ENCODE results near the gene UGGT2. TPM values are rescaled to one million over a fixed set of nuclear protein-coding genes. Genes with fewer than 3 reads are reported as not detected.
"Not testable (repeated sequence)": the region's sequence is repeated elsewhere in the genome, so short reads cannot be mapped to it uniquely, and the experiment has no call there.

The UGGT2 gene
- total RNA-seq, 1 donor from 2014 or later: 0.37 TPM

DNA sequence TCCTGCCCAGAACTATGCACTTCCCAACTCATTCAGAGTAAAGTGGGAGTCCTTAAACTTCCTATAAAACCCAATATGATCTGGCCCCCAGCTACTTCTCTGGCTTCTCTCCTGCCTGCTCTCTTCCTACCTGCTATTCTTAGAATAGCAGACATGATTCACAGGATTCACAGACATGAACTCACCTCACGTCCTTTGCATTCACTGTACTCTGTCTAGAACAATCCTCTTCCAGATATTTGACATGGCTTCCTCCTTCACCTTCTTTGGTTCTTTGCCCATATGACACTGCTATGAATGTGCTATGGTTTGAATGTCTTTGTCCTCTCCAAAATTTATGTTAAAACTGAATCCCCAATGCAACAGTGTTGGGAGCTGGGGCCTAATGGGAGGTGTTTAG is 154.9 kb downstream of the UGGT2 start:
- intact Hi-C loops (cut with micrococcal nuclease): no loop called here

- intact Hi-C loops (cut with micrococcal nuclease): no loop called here
Observed at GRCh38 chr13:95896301-95896700, 156.9 kb downstream of the UGGT2 start.

- intact Hi-C loops (cut with micrococcal nuclease): no loop called here
Observed at GRCh38 chr13:95893861-95894260, 159.3 kb downstream of the UGGT2 start.

DNA sequence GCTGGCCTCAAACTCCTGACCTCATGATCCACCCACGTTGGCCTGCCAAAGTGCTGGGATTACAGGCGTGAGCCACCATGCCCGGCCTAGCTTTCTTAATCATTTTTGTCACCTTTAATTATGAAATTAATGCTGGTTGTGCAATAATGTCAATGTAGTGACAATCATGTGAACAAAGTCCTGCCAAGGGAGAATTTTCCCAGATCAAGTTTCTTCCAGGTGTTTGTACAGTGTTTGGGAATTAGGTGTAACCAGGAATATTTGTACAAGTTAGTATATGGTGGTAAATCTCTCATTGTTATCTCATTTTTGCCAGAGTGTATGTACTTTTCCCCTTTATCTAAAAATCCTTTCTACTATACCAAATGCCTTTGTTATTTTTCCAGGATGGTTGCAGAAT is 171.1 kb downstream of the UGGT2 start:
- intact Hi-C loops (cut with micrococcal nuclease): no loop called here

DNA sequence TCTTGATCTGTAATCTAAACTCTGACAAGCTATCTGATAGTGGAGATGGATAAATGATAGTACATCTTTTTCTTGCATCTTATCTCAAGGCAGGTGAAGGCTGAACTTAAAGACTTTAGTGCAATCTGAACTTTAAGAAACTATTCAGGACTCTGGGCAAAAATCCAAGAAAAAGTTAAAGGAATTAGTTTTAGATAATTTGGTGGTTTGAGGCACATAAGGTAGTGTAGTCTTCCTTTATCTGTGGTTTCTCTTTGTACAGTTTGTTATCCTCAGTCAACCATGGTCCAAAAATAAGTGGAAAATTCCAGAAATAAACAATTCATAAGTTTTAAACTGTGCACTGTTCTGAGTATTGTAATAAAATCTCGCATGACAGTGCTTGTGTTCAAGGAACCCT is 172.9 kb downstream of the UGGT2 start:
- intact Hi-C loops (cut with micrococcal nuclease): no loop called here

DNA sequence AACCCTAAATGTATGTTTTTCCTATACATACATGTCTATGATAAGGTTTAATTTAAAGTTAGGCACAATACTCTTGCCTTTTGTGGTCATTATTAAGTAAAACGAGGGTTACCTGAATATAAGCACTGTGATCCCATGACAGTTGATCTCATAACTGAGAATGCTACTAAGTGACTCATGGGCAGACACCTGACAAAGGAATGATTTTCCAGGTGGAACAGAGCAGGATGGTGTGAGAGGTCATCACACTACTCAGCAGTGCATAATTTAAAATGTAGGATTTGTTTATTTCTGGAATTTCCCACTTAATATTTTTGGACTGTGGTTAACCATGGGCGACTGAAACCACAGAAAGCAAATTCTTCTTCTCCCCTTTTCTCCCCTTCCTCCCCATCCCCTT is 178.9 kb downstream of the UGGT2 start:
- intact Hi-C loops (cut with micrococcal nuclease): no loop called here

DNA sequence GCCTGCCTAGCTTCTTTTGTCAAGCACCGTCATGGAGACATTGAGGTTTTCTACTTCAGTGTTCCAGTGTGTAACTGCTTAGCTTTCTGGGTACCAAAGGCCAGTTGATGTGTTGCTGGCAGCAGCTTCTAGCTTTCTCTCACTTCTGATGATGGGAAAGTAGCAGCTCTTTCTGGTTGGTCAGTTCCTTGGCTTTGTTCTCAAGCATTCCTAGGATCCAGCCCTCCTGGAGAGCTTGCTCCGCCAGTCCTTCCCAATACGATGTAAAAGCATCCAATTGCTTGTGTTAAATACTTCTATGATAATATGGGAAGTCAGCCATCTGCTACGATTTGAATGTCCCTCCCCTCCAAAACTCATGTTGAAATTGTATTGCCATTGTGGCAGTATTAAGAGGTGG is 182.8 kb downstream of the UGGT2 start:
- intact Hi-C loops (cut with micrococcal nuclease): no loop called here

DNA sequence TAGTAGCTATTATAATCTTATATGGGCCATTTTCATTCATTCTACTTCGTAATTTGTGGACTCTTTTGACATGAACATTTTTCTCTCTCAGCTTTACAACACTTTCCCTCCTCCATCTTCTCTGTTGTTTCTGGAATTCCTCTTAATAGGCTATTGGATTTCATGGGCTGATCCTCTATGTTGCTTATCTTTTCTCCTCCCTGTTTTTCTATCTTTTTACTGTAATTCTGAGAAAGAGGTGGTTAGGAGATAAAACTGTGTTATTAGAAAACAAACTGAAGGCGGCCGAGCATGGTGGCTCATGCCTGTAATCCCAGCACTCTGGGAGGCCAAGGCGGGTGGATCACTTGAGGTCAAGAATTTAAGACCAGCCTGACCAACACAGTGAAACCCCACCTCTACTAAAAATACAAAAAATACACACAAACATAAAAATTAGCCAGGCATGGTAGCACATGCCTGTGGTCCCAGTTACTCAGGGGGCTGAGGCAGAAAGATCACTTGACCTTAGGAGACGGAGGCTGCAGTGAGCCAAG is 188.1 kb downstream of the UGGT2 start:
- intact Hi-C loops (cut with micrococcal nuclease): no loop called here

DNA sequence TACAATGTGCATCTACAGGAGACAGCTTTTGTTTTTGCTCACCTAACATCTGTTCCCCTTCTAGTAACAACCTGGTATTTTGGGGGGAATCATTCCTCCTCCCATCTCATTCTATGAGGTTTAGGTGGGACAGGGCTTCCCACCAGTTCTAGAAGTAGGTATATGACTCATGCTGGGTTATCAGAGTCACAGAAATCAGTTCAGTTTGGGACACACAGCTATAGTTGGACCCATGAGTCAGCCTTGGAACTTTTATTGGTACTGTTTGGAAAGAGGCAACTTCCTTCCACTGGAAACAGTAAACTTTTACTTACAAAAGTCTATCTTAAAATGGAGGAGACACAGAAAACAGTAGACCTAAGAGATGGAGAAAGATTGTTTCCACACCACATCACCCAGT is 190.8 kb downstream of the UGGT2 start:
- intact Hi-C loops (cut with micrococcal nuclease): no loop called here

- intact Hi-C loops (cut with micrococcal nuclease): no loop called here
Observed at GRCh38 chr13:95861296-95861695, 191.9 kb downstream of the UGGT2 start.

DNA sequence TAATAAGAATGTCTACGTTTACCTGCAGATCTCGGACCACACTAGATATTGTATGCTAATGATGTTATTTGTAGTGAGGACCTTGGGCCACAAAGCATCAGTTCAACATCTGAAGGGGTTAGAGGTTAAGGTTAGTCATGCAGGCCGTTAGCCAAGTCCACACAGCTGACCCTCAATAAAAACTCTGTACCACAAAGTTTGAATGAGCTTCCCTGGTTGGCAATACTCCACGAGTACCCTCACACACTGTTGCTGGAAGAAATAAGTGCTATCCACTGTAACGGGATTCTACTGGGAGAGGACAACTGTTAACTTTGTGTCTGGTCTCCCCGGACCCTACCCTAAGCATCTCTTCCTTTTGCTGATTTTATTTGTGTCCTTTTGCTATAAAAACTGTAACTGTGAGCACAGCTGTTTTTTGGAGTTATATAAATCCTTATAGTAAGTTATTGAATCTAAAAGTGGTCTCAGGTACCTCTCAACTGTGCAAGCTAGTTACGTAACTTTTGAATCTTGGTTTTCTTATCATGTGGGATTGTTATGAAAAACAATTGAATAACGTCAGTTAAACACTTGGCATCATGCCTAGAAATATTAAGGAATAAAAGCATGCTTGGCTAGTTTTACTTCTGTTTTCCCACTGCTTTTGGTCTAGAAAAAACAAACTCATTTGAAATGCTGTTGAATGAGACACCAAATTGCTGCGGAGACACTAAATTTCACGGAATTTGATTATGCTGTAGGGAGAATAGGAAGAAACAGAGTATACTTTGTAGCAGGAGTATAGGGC is 194.7 kb downstream of the UGGT2 start:
- intact Hi-C loops (cut with micrococcal nuclease): no loop called here

GRCh38 chr13:95845656-95846055 is 207.5 kb downstream of the UGGT2 start:
- intact Hi-C loops (cut with micrococcal nuclease): not testable (repeated sequence)

- intact Hi-C loops (cut with micrococcal nuclease): no loop called here
Observed at GRCh38 chr13:95842898-95843297, 210.3 kb downstream of the UGGT2 start.

DNA sequence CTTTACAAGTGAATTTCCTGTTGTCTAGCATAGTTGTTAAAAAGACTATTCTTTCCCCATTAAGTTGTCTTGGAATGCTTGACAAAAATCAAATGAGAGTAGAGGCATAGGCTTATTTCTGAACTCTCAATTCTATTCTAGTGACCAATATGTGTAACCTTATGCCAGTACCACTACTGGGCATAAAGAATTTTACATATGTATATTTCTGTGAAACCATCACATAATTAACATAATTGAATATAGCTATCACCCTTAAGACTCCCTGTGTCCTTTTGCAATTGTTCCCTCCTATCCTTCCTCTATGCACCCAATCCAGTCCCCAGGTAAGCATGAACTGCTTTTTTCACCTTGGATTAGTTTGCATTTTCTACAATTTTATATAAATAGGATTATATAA is 211.3 kb downstream of the UGGT2 start:
- intact Hi-C loops (cut with micrococcal nuclease): no loop called here

DNA sequence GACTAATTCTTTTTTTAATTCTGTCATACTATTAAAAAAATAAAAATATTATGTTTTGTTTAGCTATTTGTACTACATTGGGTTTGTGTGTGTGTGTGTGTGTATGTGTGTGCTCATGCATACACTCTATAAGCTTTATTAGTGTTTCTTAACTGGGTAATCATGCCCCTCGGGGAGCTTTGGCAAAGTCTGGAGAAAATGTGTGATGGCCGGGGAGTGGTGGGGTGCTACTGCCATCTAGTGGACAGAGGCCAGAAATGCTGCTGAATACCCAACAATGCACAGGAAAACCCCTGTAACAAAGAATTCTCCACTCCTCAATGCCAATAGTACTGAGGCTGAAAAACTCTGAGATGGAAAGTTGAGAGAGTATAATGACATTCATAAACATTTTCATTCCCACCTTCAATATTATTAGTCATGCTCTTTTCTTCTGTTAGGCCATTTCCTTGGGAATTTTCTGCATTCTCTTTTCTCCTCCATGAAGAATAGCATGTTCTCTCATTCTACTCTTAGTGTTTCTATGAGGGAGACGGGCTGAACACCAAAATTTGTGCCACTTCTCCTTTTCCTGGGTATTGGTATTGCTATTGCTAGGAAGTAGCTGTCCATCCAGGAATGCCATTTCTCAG is 219.0 kb downstream of the UGGT2 start:
- intact Hi-C loops (cut with micrococcal nuclease): loop anchor here (1.0 to 5.0 kb wide), 9 partner anchors 173 to 645 kb away; partner anchors contain the start of genes CLDN10 and DZIP1

GRCh38 chr13:95833719-95834118 is 219.5 kb downstream of the UGGT2 start:
- intact Hi-C loops (cut with micrococcal nuclease): loop anchor here (1.0 to 5.0 kb wide), 9 partner anchors 172 to 644 kb away; partner anchors contain the start of genes CLDN10 and DZIP1

GRCh38 chr13:95833126-95833525 is 220.1 kb downstream of the UGGT2 start:
- intact Hi-C loops (cut with micrococcal nuclease): loop anchor here (5.0 kb wide), 4 partner anchors 191 to 431 kb away; partner anchors contain the start of genes CLDN10 and DZIP1

GRCh38 chr13:95822303-95822702 is 230.9 kb downstream of the UGGT2 start:
- intact Hi-C loops (cut with micrococcal nuclease): no loop called here

DNA sequence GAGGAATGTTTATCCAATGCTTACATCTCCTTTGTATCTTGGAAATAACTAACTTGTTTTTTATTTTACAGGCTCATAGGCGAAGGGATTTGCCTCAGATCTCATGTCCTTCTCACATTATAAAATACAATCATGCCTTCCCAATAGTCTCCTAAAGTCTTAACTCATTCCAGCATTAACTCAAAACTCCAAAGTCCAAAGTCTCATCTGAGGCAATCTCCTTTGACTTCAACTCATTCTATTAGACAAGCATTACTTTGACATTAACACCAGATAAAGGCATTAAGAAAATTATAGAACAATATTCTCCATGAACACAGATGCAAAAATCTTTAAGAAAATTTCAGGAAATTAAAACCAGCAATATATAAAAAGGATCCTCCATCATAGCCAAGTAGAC is 238.7 kb downstream of the UGGT2 start:
- intact Hi-C loops (cut with micrococcal nuclease): no loop called here

DNA sequence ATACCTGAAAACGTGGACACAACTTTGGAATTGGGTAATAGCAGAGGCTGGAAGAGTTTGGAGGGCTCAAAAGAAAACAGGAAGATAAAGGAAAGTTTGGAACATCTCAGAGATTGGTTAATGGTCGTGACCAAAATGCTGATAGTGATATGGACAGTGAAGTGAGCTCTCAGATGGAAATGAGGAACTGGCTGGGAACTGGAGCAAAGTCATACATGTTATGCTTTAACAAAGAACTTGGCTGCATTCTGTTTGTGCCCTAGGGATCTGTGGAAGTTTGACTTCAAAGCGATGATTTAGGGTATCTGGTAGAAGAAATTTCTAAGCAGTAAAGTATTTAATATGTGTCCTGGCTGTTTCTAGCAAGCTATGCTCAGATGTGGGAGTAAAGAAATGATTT is 240.1 kb downstream of the UGGT2 start:
- intact Hi-C loops (cut with micrococcal nuclease): no loop called here

- intact Hi-C loops (cut with micrococcal nuclease): no loop called here
Observed at GRCh38 chr13:95809429-95809828, 243.8 kb downstream of the UGGT2 start.

- intact Hi-C loops (cut with micrococcal nuclease): no loop called here
Observed at GRCh38 chr13:95805921-95806320, 247.3 kb downstream of the UGGT2 start.

Measured in T-helper 1 cell treated with Interleukin-12 subunit alpha and Interleukin-12 subunit beta and Interleukin-4 antibody, amounts not matched to agents 30 ng/mL and 1 ng/mL, for 36 hours (primary cell).